GM19324 (cell line): ENCODE measurements around the gene IL23R.
"Not testable (repeated sequence)": the region's sequence is repeated elsewhere in the genome, so short reads cannot be mapped to it uniquely, and the experiment has no call there.

Experiments used
- ATAC-seq: cut with Tn5 transposase; IDR thresholded peaks from one replicate; pipeline ENCODE4 v1.9.1; 2021; ENCODE audit warnings: mild to moderate bottlenecking, moderate library complexity; ENCODE audit not compliant: unreplicated experiment, low FRiP score

IL23R gene

GRCh38 chr1:67166196-67166595 is at the start of gene IL23R:
TSS of gene IL23R (plus strand) at chr1:67166454. CDS start at chr1:67168121, 1,667 bp downstream.
- peak; percentile 78 for ATAC-seq

- ATAC-seq: no peak
Observed at GRCh38 chr1:67118191-67118590, 48.1 kb upstream of the IL23R start.

- ATAC-seq: no peak
Observed at GRCh38 chr1:67118646-67119045, 47.6 kb upstream of the IL23R start.

GRCh38 chr1:67120855-67121619 is 45.2 kb upstream of the IL23R start:
- ATAC-seq: no peak

GRCh38 chr1:67124455-67124854 is 41.8 kb upstream of the IL23R start:
- no peak for ATAC-seq

- ATAC-seq: no peak
Observed at GRCh38 chr1:67126111-67126746, 40.0 kb upstream of the IL23R start.

GRCh38 chr1:67126974-67127373 is 39.3 kb upstream of the IL23R start:
- no peak for ATAC-seq

- no peak for ATAC-seq
Observed at GRCh38 chr1:67130673-67131072, 35.6 kb upstream of the IL23R start.

- ATAC-seq: no peak
Observed at GRCh38 chr1:67133177-67133576, 33.1 kb upstream of the IL23R start.

- no peak for ATAC-seq
Observed at GRCh38 chr1:67134695-67135094, 31.6 kb upstream of the IL23R start, which contains the start of gene C1orf141. TSS of gene C1orf141 (minus strand) at chr1:67134970. CDS start at chr1:67127240, 7,730 bp downstream.

- ATAC-seq: no peak
Observed at GRCh38 chr1:67135354-67135753, 30.9 kb upstream of the IL23R start.

GRCh38 chr1:67137307-67137753 is 28.9 kb upstream of the IL23R start:
- no peak for ATAC-seq

GRCh38 chr1:67138813-67139499 is 27.3 kb upstream of the IL23R start:
- ATAC-seq: no peak

GRCh38 chr1:67140460-67140859 is 25.8 kb upstream of the IL23R start:
- no peak for ATAC-seq

- not testable (repeated sequence) for ATAC-seq
Observed at GRCh38 chr1:67141832-67142231, 24.4 kb upstream of the IL23R start.

- no peak for ATAC-seq
Observed at GRCh38 chr1:67142931-67143330, 23.3 kb upstream of the IL23R start.

GRCh38 chr1:67143966-67144365 is 22.3 kb upstream of the IL23R start:
- ATAC-seq: no peak

GRCh38 chr1:67144696-67145095 is 21.6 kb upstream of the IL23R start:
- ATAC-seq: no peak

- no peak for ATAC-seq
Observed at GRCh38 chr1:67146101-67146500, 20.2 kb upstream of the IL23R start.

- ATAC-seq: no peak
Observed at GRCh38 chr1:67146539-67146938, 19.7 kb upstream of the IL23R start.

GRCh38 chr1:67147973-67148372 is 18.3 kb upstream of the IL23R start:
- not testable (repeated sequence) for ATAC-seq
